ENCODE data around the gene RCN2.
"Not testable (repeated sequence)": the region's sequence is repeated elsewhere in the genome, so short reads cannot be mapped to it uniquely, and the experiment has no call there.

Gene RCN2

DNA sequence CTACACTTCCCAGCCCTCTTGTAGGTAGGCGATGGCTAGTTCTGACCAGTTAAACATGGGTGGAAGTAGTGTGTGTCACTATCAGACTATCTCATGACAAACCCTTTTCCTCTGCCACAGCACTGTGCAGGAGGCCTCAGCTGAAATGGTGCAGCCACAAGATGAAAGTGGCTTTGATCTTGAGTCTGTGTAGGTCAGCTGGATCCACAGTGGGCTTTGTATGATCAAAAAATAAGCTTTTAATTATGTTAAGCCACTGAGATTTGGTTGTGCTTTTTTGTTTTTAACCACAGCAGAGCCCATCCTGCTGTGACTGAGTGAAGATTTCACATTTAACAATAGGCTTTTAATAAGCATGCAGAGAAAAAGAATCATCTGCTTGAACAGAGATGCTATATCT, 19.7 kb downstream of the RCN2 start:
- no peaks in the 10 kb centered on the region for H3K4me1 ChIP-seq (ENCODE audit: control insufficient read depth, insufficient read depth, low read length, poor library complexity, severe bottlenecking)

DNA sequence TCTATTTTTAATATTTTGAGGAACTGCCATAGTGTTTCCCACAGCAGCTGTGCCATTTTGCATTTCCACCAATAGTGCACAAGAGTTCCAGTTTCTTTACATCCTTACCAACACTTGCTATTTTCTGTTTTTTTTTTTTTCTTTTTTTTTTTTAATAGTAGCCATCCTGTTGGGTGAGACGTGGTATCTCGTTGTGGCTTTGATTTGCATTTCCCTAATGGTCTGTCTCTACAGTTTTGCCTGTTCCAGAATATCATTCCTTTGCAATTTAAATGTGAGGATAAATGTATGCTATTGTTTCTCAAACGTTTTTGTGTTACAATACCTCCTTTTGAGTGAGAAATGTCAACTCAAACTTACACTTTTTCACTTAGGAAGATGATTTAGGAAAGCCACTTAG, 22.4 kb downstream of the RCN2 start:
- Histone ChIP-seq H3K36me3 (ENCODE audit: control insufficient read depth, insufficient read depth, low read length) (no peaks in the 10 kb centered on the region), H3K4me1 (ENCODE audit: control insufficient read depth, insufficient read depth, low read length, poor library complexity, severe bottlenecking) (no peaks in the 10 kb centered on the region), H3K27ac (ENCODE audit: insufficient read depth, low read length, poor library complexity, severe bottlenecking) (no peak overlapping the region), H3K27me3 (replicated peaks; ENCODE audit: control insufficient read depth, insufficient read depth, low read length, poor library complexity, severe bottlenecking) (no peaks in the 10 kb centered on the region), H3K9me3 (ENCODE audit: control insufficient read depth, low read length) (no peaks in the 10 kb centered on the region), H3K4me3 (ENCODE audit: insufficient read depth, low read depth, low read length, poor library complexity, severe bottlenecking) (no peak overlapping the region)
- DNase-seq: no peak

More for the DNA sequence above, 19.7 kb downstream of the RCN2 start:
- no peak overlapping the region for H3K27ac ChIP-seq (ENCODE audit: insufficient read depth, low read length, poor library complexity, severe bottlenecking)
- H3K4me3 ChIP-seq (ENCODE audit: insufficient read depth, low read depth, low read length, poor library complexity, severe bottlenecking): no peak overlapping the region
- H3K27me3 ChIP-seq (replicated peaks; ENCODE audit: control insufficient read depth, insufficient read depth, low read length, poor library complexity, severe bottlenecking): no peaks in the 10 kb centered on the region
- H3K36me3 ChIP-seq (ENCODE audit: control insufficient read depth, insufficient read depth, low read length): peaks cover 7% of the 10 kb centered on the region
- no peak for DNase-seq
- no peaks in the 10 kb centered on the region for H3K9me3 ChIP-seq (ENCODE audit: control insufficient read depth, low read length)

DNA sequence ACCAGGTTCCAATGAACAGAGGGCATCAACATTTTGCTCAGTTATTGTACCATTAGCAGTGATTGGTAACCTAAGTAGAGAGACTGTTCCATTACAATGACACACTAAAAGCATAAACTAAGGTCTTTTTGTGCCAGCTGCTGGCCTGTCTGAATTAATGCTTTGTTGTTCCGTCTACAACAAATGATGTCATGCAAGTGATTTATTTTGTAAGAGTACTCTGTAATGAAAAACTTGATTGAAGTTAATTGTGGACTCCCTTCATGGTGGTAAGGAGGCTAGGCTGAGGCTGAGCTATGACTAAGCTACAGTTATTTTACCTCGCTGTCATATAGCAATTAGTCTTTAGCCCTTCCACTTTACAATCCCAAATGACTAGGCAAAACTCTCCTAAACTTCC, 23.2 kb downstream of the RCN2 start:
- no peak overlapping the region for H3K4me3 ChIP-seq (ENCODE audit: insufficient read depth, low read depth, low read length, poor library complexity, severe bottlenecking)
- no peak for DNase-seq
- H3K4me1 ChIP-seq (ENCODE audit: control insufficient read depth, insufficient read depth, low read length, poor library complexity, severe bottlenecking): no peaks in the 10 kb centered on the region
- no peaks in the 10 kb centered on the region for H3K9me3 ChIP-seq (ENCODE audit: control insufficient read depth, low read length)
- H3K36me3 ChIP-seq (ENCODE audit: control insufficient read depth, insufficient read depth, low read length): no peaks in the 10 kb centered on the region
- H3K27me3 ChIP-seq (replicated peaks; ENCODE audit: control insufficient read depth, insufficient read depth, low read length, poor library complexity, severe bottlenecking): no peaks in the 10 kb centered on the region
- H3K27ac ChIP-seq (ENCODE audit: insufficient read depth, low read length, poor library complexity, severe bottlenecking): no peak overlapping the region

DNA sequence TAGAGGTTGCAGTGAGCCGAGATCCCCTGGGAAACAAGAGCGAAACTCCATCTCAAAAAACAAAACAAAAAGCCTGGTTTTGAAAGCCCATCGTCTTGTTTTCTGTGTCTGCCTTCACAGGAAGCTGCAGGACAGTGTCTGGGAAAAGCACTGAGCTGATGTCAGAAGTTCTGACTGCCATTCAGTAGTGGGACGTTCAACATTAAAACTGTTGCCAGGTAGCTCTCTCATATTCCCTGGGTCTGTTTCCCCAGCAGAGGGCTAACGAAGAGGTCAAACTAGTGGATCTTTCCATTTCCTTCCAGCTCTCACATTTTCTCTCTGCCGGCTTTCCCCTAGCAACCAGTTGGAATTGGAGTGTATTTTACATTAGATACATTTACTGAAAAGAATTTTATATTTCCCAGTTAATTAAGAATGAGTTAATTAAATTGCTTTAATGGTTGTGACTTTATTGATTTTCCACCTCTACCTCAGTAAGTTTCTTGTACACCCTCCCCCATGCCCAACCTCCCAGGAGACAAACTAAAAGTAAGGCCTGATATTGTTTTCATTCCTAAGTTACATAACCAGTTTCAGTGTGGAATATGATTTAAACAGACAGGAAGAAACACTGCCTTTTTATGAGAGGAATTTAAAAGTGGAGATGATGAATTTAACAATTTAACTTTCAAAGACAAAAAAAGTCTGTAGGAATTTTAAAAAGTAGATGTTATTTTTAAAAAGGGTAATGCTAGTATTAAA, 29.9 kb downstream of the RCN2 start:
- Histone ChIP-seq H3K36me3 (ENCODE audit: control insufficient read depth, insufficient read depth, low read length) (no peaks in the 10 kb centered on the region), H3K27me3 (replicated peaks; ENCODE audit: control insufficient read depth, insufficient read depth, low read length, poor library complexity, severe bottlenecking) (no peaks in the 10 kb centered on the region), H3K4me3 (ENCODE audit: insufficient read depth, low read depth, low read length, poor library complexity, severe bottlenecking) (no peak overlapping the region), H3K9me3 (ENCODE audit: control insufficient read depth, low read length) (no peaks in the 10 kb centered on the region), H3K27ac (ENCODE audit: insufficient read depth, low read length, poor library complexity, severe bottlenecking) (no peak overlapping the region), H3K4me1 (ENCODE audit: control insufficient read depth, insufficient read depth, low read length, poor library complexity, severe bottlenecking) (no peaks in the 10 kb centered on the region)
- no peak for DNase-seq

DNA sequence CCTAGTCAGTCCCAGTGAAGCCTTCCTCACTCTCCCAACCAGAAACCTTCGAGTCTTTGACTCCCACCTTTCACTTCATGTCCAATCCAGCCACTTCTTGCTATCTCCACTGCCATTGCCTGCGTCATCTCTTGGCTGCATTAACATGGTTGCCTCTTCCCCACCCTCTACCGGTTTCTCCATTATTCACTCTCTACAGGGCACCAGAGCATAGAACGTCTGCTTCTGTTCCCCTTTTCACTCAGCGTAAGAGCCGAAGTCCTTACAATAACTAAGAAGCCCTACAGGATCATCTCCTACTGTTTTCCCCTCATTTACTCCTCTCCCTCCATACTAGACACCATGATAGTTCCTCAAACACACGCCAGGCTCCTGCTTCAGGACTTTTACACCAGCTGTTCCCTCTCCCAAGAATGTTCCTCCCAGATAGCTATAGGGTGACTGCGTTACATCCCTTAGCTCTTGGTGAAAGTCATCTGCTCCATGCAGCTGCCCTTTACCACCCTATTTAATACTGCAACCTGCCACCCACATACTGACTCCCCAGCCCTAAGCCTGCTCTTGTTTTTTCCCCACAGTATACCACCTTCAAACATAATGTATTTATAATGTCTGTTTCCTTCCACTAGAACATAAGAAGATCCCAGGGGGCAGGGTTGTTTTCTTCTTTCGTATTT, 30.9 kb downstream of the RCN2 start:
- no peak for DNase-seq
- H3K9me3 ChIP-seq (ENCODE audit: control insufficient read depth, low read length): no peaks in the 10 kb centered on the region
- no peaks in the 10 kb centered on the region for H3K4me1 ChIP-seq (ENCODE audit: control insufficient read depth, insufficient read depth, low read length, poor library complexity, severe bottlenecking)
- no peaks in the 10 kb centered on the region for H3K36me3 ChIP-seq (ENCODE audit: control insufficient read depth, insufficient read depth, low read length)
- H3K27ac ChIP-seq (ENCODE audit: insufficient read depth, low read length, poor library complexity, severe bottlenecking): no peak overlapping the region
- no peak overlapping the region for H3K4me3 ChIP-seq (ENCODE audit: insufficient read depth, low read depth, low read length, poor library complexity, severe bottlenecking)
- no peaks in the 10 kb centered on the region for H3K27me3 ChIP-seq (replicated peaks; ENCODE audit: control insufficient read depth, insufficient read depth, low read length, poor library complexity, severe bottlenecking)

DNA sequence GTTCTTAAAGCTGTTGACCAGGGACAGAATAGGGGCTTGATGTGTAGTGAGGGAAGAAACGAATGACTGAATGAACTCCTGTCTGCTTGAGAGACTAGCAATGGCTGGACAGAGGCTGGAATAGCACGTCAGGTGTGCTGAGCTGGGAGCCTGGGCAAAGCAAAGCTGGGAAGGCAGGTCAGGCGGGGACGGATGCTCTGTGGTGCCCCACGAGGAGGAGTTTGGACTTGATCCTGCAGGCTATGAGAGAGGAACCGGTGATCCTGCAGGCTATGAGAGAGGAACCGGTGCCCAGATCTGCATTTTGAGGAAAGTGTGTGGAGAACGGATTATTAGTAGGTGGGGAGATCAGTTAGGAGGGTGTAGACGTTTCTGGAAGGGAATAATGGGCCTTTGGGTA, 32.0 kb downstream of the RCN2 start:
- Histone ChIP-seq H3K36me3 (ENCODE audit: control insufficient read depth, insufficient read depth, low read length) (no peaks in the 10 kb centered on the region), H3K27me3 (replicated peaks; ENCODE audit: control insufficient read depth, insufficient read depth, low read length, poor library complexity, severe bottlenecking) (no peaks in the 10 kb centered on the region), H3K27ac (ENCODE audit: insufficient read depth, low read length, poor library complexity, severe bottlenecking) (no peak overlapping the region), H3K4me3 (ENCODE audit: insufficient read depth, low read depth, low read length, poor library complexity, severe bottlenecking) (no peak overlapping the region), H3K4me1 (ENCODE audit: control insufficient read depth, insufficient read depth, low read length, poor library complexity, severe bottlenecking) (no peaks in the 10 kb centered on the region), H3K9me3 (ENCODE audit: control insufficient read depth, low read length) (no peaks in the 10 kb centered on the region)
- no peak for DNase-seq

DNA sequence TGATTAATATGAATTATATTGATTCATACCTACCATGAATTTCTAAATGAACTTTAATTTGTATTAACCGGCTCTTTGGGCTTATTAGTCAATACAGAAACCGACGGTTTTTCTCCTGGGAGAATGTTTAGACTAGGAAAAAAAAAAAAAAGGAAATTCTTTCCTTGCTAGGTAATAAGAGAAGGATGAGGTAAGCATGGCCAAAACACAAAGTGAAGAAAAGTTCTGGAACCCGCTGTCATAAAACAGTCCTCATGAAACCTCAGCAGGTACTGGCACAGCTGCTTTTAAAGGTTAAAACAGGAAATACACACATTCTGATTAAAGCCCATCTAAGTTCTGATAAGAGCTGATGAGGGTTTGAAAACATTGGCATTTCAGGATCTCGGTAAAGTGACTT, 32.6 kb downstream of the RCN2 start:
- H3K36me3 ChIP-seq (ENCODE audit: control insufficient read depth, insufficient read depth, low read length): no peaks in the 10 kb centered on the region
- no peaks in the 10 kb centered on the region for H3K9me3 ChIP-seq (ENCODE audit: control insufficient read depth, low read length)
- no peak overlapping the region for H3K27ac ChIP-seq (ENCODE audit: insufficient read depth, low read length, poor library complexity, severe bottlenecking)
- no peak overlapping the region for H3K4me3 ChIP-seq (ENCODE audit: insufficient read depth, low read depth, low read length, poor library complexity, severe bottlenecking)
- H3K27me3 ChIP-seq (replicated peaks; ENCODE audit: control insufficient read depth, insufficient read depth, low read length, poor library complexity, severe bottlenecking): no peaks in the 10 kb centered on the region
- no peaks in the 10 kb centered on the region for H3K4me1 ChIP-seq (ENCODE audit: control insufficient read depth, insufficient read depth, low read length, poor library complexity, severe bottlenecking)
- no peak for DNase-seq

DNA sequence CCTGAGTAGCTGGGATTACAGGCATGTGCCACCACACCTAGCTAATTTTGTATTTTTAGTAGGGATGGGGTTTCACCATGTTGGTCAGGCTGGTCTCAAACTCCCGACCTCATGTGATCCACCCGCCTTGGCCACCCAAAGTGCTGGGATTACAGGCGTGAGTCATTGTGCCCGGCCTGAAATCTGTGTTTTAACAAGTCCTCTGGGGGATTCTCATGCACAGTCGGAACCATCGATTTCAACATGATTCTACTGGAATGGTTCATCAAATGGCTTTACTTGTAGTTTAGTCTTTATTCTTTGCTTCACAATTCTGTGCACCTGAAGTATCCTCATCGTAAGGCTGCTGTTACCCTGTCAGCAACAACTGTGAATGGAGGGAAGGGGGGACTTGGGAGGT, 34.5 kb downstream of the RCN2 start:
- not testable (repeated sequence) for H3K9me3 ChIP-seq (ENCODE audit: control insufficient read depth, low read length); DNase-seq; H3K27ac ChIP-seq (ENCODE audit: insufficient read depth, low read length, poor library complexity, severe bottlenecking); H3K4me1 ChIP-seq (ENCODE audit: control insufficient read depth, insufficient read depth, low read length, poor library complexity, severe bottlenecking); H3K36me3 ChIP-seq (ENCODE audit: control insufficient read depth, insufficient read depth, low read length); H3K4me3 ChIP-seq (ENCODE audit: insufficient read depth, low read depth, low read length, poor library complexity, severe bottlenecking); H3K27me3 ChIP-seq (replicated peaks; ENCODE audit: control insufficient read depth, insufficient read depth, low read length, poor library complexity, severe bottlenecking)

DNA sequence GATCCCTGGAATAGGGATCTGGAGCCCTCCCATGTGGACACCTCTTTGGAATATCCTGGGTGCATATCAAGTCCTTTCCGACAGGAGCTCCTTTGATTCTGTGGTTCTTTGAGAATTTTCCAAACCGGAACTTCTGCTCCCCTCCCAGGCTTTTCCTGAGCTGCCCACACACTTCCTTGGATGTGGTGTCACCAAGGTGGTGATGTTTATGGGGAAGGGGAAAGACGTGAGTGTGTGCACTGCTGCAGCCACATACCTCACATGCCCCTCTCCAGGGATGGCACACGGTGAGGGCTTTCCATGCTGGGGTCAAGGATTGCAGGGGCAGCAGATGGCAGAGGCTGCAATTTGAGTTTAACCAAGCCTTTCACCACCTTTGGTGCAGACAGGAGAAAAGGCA, 35.5 kb downstream of the RCN2 start:
- H3K27me3 ChIP-seq (replicated peaks; ENCODE audit: control insufficient read depth, insufficient read depth, low read length, poor library complexity, severe bottlenecking): no peaks in the 10 kb centered on the region
- no peaks in the 10 kb centered on the region for H3K36me3 ChIP-seq (ENCODE audit: control insufficient read depth, insufficient read depth, low read length)

DNA sequence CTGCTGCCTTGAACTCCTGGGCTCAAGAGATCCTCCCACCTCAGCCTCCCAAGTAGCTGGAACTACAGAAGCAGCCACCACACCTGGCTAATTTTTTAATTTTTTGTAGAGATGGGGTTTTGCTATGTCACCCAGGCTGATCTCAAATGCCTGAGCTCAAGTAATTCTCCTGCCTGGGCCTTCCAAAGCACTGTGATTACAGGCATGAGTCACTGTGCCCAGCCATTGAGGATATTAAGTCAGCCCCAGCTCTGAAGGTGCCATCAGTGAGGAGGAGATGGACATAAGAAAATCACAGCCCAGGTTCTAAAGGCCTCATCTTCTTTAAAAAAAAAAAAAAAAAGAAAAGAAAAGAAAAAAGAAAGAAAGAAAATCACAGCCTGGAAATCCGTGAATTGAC, 36.8 kb downstream of the RCN2 start:
- no peaks in the 10 kb centered on the region for H3K36me3 ChIP-seq (ENCODE audit: control insufficient read depth, insufficient read depth, low read length)
- no peak for DNase-seq
- no peaks in the 10 kb centered on the region for H3K9me3 ChIP-seq (ENCODE audit: control insufficient read depth, low read length)
- H3K4me3 ChIP-seq (ENCODE audit: insufficient read depth, low read depth, low read length, poor library complexity, severe bottlenecking): no peak overlapping the region
- H3K27ac ChIP-seq (ENCODE audit: insufficient read depth, low read length, poor library complexity, severe bottlenecking): no peak overlapping the region
- no peaks in the 10 kb centered on the region for H3K4me1 ChIP-seq (ENCODE audit: control insufficient read depth, insufficient read depth, low read length, poor library complexity, severe bottlenecking)
- no peaks in the 10 kb centered on the region for H3K27me3 ChIP-seq (replicated peaks; ENCODE audit: control insufficient read depth, insufficient read depth, low read length, poor library complexity, severe bottlenecking)

More for the DNA sequence above, 35.5 kb downstream of the RCN2 start:
- H3K27ac ChIP-seq (ENCODE audit: insufficient read depth, low read length, poor library complexity, severe bottlenecking): no peak overlapping the region
- no peak for DNase-seq
- H3K9me3 ChIP-seq (ENCODE audit: control insufficient read depth, low read length): no peaks in the 10 kb centered on the region
- H3K4me1 ChIP-seq (ENCODE audit: control insufficient read depth, insufficient read depth, low read length, poor library complexity, severe bottlenecking): no peaks in the 10 kb centered on the region
- no peak overlapping the region for H3K4me3 ChIP-seq (ENCODE audit: insufficient read depth, low read depth, low read length, poor library complexity, severe bottlenecking)

All from effector memory CD4-positive, alpha-beta T cell (primary cell).